ENCODE measurements around the gene GALNT10.
"Not testable (repeated sequence)": the region's sequence is repeated elsewhere in the genome, so short reads cannot be mapped to it uniquely, and the experiment has no call there.

Gene GALNT10

DNA sequence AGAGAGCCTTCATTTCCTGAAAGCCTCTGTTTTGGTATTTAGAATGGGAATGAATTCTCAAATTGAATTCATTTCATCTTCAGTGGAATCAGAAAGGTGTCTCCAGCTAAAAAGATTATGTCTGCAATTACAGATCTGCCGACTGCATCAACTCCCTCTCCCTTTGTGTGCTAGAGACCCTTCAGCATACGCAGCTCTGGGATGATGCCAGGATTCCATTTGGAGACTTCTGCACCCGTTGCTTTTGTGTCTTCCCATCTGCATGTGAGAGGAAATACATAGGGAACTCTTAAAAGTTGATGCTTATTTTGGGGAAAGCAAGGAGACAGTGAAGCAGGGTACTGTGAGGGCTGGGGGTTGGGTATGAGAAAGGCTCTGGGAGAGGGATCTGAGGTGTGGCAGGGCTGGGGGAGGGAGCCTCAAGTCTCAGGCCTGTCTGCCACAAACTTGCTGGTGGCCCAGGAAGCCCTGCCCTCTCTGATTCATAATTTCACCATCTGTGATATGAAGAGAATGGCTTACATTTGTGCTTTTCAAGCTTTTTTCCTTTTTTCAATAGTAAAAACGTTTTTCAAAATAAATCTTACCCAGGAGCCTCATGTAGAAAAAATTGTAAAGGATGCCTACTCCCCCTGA, 165.6 kb downstream of the GALNT10 start:
- DNase-seq (ENCODE audit: low spot score) = no peak

DNA sequence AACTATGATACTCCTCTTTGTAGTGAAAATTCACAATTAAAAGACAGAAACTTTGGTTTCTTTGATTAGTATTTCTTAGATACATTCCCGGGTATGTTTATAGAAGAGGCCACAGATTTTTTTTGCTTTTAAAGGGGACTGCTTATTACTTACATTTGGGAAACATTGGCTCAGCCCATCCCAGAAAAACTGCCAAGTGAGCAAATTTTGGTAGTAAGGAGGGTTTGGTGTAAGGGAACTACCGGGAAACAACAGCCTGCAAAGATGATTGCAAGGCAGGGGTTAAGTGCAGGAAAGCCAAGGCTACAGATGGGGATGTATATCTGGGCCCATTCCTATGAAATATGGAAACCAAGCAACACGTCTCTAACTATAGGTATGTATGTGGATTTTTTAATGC, 166.4 kb downstream of the GALNT10 start:
- DNase-seq (ENCODE audit: low spot score) = no peak

DNA sequence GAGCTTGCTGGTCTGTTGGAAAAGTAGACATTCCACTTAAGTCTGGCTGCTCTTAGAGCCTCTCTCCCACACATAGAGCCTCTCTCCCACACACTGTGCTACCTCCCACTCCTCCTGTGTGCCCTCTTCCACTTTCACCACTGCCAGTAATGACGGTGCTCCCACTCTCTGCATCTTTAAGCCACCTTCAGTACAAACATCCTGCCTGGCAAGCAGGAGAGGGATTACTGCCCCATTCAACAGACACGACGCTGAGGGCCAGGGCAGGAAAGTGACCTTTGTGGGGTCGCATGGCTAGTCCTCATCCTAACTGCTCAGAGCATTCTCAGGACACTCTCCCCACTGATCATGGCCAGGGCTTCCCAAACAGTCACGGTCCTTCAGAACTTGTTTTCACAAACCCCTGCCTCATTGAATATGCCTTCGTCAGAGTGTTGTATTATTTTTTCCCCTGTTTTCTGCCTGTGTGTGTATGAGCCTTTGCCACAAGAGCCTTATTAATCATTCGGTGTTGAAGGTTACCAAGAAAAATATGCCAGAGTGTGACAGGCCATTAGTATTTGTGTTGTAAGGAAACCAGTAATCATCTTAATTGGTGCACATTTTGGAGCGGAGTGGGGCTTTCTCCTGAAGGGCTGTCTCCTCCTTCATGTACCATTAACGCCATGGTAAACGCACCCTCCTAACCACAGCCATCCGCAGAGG, 168.1 kb downstream of the GALNT10 start:
- no peak for DNase-seq (ENCODE audit: low spot score)

DNA sequence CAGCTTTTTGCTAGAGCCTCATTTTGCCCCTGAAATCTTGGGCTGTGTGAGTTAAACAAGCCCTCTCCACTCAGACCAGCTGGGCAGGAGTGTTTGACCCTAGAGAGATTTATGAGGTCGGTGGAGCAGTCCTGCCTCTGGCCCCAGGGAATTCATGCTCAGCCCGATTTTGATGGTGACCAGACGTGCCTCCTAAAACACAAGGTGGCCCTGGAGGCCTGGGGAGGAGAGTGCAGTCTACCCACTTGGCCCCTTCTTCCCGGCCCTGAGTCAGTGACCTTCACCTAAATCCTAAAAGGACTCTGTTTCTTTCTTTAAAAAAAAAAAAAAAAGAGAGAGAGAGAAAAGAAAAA, 168.7 kb downstream of the GALNT10 start:
- no peak for DNase-seq (ENCODE audit: low spot score)

DNA sequence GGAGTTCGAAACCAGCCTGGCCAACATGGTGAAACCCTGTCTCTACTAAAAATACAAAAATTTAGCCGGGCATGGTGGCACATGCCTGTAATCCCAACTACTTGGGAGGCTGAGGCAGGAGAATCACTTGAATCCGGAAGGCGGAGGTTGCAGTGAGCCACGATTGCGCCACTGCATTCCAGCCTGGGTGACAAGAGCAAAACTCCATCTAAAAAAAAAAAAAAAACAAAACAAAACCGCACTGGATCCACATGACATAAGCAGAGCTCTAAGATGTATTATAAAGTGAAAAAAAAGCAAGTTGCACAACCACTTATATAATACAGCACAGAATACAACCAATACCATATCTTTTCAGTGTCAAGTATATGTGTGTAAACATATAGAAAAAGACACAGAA, 169.7 kb downstream of the GALNT10 start:
- DNase-seq (ENCODE audit: low spot score) = not testable (repeated sequence)

DNA sequence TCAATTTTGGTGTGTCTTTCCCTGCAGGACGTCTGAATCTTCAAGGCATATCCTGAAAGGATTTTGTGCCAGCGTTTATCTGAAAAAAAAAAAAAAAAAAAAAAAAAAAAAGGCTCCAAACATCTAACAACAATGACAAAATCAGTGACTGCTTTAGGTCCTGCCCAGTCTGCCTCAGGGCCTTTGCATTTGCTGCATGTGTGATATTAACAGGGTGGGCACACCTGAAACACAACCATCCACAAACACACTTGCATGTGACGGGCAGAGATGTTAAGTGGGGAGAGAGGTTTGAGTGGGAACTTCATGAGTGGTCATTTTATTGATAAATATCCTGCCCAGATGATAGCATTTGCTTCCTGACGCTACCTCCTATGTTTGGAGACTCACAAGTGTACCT, 172.9 kb downstream of the GALNT10 start:
- DNase-seq (ENCODE audit: low spot score) = no peak

DNA sequence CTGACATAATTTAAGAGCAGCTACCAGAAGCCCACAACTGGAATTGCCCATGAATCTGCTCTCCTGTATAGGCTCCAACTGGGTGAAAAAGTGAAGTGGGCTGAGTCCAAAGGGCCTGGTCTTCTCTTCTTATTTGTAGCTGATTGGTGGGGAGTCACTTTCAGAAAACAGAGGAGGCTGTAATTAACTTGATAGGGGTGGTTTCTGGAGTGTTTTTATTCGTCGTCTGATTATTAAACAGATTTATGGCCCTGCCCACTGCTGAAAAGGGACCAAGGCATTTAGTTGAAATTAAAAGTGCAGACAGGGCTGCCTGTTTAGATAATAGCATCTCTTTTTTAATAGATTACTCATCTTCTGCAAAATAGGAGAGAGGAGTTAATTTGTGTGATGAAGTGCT, 174.2 kb downstream of the GALNT10 start:
- no peak for DNase-seq (ENCODE audit: low spot score)

DNA sequence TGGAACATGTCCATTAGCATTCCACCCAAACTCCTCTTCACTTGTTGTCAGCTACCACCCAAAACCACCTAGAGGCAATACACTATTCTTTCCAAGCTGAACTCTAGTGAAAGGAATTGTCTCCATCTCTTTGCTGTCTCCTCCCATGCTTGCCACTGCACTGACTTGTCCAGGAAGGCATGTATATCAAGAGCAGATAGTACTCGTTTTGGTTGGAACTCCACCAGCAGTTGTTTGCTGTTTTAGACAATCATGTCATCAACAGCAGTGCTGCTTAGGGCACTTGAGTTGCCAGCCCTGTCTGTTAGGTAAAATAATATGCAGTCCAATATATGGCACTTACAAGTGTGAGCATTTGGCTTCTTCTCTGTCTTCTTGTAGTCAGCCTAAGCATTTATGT, 175.3 kb downstream of the GALNT10 start:
- DNase-seq (ENCODE audit: low spot score) = no peak

DNA sequence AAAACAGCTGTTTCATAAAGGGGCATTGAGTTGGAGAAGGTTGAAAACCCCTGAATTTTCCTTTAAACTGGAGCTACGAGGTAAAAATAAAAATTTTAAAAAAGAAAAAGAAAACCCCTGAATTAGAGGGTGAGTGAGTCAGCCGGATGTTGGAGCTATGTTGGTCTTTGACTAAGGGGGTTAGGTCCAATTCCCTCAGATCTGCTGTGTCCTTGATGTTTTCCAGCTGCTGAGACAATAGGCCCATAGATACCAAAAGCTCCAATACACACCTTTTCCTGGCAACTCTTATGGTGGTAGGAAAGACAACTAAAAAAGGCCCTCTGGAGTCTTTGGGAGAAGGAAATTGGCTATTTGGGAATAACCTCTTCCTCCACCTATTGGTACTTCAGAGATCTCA, 175.8 kb downstream of the GALNT10 start:
- no peak for DNase-seq (ENCODE audit: low spot score)

DNA sequence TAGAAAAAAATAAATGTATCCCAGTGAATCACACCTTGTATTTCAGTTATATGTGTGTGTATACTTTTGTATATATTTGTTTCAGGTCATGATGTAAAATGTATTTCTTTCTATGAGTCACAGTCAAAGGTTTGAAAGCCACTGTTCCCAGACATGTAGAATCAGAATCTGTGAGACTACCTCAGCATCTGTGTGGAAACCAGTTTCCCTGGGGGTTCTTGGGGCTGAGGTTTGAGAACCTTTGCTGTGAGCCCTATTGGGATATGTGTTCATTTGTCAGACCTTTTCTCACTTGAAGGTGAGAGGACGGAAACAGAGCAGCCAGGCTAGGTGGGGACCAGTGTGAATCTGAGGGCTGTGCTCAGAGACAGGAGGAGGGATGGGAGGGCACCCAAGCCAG, 176.6 kb downstream of the GALNT10 start:
- no peak for DNase-seq (ENCODE audit: low spot score)

DNA sequence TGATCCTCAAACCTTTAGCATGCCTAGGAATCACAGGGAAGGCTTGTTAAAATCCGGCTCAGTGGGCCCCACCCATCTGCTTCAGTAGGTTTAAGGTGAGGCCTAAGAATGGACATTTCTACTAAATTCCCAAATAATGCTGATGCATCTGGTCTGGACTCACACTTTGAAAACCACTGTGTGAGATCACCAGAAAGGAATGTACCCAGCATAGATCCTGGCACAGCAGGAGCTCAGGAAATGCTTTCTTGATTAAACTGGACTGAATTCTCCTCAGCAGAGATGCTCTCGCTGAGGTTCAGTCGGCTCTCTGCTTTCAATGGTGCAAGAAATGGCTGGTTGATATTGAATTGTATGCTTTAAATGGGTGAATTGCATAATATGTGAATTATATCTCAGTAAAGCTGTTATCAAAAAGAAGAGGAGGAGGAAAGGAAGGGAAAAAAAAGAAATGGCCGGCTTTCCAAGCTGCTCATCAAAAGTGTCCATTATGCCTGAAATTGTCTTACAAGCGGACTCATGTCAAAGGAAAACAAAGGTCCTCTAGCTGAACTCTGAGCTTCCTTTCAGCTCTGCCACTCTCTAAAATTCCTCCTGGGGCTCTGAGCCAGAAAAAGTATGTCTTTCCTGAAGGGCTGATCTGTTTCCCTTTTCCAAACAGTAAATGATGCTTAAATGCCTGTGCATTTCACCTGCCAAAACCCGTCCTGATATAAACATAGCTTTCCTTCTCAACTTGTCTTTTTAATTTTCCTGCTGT, 177.7 kb downstream of the GALNT10 start:
- DNase-seq (ENCODE audit: low spot score) = peak; percentile 26

DNA sequence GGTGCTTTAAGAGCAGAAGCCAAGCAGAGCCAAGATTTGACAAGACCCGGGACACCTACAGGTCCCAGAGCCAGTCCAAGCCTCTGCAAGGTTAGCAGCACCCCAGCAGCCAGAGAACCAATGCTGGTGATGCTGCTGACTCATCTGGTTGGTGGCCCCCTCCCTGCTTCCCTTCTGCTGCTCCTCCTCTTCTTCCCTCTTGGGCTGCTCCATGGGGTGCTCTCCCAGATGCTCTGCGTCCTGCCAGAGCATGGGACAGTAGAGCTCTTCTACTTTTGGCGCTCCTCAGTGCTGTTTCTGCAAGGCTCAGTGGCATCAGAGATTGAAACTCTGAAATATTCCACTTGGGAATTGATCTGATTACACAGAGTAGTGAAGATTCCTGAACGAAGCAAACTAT, 179.1 kb downstream of the GALNT10 start:
- DNase-seq (ENCODE audit: low spot score) = no peak

DNA sequence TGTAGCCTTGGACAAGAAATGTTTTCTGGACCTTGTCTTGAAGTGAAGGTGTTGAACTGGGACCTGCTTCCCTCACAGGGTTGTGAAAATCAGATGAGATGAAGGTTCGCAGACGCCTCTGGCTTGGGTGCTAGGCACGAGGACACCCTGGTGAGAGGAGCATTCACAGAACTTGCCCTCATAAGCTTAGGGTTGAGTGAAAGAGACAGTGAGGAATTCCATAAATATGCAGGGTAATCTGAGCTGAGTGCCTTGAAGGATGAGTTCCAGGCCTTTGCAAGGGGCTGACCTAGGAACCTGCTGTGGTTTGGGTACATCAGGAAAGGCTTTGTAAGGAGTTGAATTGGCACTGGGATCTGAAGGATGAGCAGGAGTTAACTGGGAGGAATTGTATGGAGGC, 179.6 kb downstream of the GALNT10 start:
- DNase-seq (ENCODE audit: low spot score) = no peak

DNA sequence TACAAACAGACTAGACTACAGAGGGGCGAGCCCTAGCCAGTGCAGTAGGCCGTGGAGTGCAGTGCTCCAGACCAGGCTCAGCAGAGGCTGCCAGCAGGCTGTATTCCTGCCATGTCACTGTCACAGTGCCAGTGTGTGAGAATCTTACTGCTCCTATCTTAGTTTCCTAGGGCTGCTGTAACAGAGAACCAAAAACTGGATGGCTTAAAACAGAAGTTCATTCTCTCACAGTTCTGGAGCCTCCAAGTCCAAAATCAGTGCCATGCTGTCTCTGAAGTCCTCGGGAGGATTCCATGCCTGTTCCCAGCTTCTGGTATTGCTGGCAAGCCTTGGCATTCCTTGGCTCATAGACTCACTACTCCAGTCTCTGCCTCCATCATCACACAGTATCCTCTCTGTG, 180.3 kb downstream of the GALNT10 start:
- DNase-seq (ENCODE audit: low spot score) = peak; percentile 29

DNA sequence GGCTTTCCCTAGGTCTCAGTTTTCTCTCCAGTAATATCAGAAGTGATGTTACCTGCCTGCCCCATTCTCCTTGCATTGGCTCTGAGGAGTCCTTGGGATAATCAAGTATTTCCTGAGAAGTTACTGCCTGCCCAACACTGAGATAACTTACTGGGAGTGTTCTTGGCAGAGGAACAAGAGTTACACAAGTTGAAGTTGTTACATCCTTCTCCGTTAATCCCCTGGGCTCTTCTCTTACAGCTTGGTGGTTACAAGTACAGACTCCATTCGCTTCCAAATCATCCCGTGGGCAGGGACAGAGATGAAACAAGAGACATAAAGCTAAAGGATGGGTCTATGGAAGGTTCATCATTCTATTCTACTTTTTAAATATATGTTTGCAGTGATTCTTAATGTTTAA, 181.2 kb downstream of the GALNT10 start:
- no peak for DNase-seq (ENCODE audit: low spot score)

DNA sequence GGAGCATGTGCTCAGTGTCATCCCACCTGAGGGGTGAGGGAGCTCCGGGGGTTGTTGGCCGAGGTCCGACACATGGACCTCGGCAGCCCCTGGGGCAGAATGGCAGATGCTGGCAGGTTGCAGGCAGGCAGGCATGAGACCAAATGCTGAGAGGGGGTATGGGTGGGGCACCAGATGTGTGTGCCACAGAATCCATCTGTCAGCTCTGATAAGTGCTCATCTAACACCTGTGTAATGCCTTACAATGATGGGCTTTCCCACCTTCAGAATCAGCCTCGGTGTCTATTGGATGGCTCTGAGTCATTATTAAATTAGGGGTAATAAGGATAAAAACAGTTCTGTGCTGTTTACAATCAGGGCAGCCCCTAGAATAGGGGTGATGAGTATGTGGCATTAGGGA, 182.1 kb downstream of the GALNT10 start:
- DNase-seq (ENCODE audit: low spot score) = no peak

DNA sequence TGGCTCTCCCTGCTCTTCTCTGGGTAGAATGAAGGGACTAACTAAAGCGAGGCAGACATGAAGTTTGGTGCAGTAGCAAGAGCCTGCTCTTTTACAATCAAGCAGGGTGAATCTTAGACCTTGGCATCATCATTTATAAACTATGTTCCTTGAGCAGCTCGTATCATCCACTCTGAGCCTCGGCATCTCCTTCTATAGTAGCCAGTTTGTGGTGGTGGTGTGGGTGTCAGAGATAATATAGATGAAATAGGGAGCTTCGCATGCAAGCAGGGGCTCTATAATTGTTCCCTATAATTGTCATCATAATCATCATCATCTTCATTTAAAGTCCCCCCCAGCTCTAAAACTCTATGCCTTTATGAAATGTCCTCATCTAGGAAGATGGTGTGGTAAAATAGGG, 182.8 kb downstream of the GALNT10 start:
- no peak for DNase-seq (ENCODE audit: low spot score)

DNA sequence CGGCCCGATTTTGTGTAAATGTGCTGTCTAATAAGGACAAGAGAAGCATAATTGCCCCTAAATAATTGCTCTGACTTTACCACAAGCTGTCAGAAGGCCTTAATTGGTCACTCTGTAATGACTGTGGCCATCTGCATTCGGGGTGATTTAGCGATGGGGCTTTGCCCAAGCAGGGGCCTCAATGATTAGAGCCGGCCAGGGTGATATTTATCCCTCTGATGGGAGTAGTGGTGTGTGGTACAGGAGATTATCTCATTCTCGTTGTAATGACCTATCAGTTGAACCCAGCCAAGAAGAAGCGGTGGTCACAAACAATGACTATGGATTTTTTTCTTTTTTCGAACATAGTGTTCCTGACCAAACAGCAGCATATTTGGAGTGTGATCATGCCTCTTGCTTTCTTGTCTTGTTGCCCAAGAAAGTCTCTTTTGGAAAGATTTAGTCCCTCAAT, 183.2 kb downstream of the GALNT10 start:
- no peak for DNase-seq (ENCODE audit: low spot score)

DNA sequence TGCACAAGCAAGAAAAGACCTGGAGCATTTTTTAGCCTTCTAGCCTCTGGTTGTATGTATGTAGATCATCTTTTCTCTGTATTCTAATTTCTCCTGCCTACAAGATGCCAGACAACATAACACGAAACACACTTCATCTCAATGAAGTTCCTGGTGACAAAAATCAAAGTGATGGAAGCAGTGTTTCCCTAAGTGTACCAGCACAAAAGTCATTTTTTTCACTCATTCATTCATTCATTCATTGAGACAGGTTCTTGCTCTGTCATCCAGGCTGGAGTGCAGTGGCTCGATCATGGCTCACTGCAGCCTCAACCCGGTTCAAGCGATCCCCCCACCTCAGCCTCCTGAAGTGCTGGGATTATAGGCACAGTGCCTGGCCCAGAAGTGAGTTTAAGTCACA, 183.7 kb downstream of the GALNT10 start:
- DNase-seq (ENCODE audit: low spot score) = no peak

DNA sequence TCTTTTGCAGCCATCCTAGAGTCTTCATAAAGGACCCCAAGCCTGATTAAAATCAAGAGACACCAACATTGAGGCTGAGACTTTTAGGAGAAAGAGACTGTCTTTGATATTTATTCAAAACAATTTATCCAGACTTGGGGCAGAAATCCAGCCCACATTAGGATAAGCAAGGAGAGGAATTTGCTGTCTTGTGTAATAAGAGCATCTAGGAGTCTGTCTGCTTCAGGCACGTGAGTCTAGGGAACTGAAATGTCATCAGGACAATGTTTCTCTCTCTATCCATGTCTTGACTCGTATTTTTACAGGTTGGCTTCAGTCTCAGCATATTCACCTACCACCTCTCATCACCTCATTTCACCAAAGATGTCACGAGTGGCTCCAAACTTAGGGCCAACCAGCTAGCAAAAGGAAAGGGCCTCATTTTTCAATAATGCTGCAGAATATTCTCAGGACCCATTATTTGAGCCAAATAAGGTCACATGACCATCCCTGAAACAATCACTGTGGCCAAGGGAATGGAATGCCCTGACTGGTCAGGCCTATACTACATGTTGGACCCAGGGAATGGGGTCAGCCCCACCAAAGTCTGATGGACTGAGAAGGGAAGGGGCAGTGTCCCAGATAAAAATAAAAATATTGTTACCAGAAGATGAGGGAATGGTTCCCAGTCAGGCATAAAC, 184.9 kb downstream of the GALNT10 start:
- no peak for DNase-seq (ENCODE audit: low spot score)

DNA sequence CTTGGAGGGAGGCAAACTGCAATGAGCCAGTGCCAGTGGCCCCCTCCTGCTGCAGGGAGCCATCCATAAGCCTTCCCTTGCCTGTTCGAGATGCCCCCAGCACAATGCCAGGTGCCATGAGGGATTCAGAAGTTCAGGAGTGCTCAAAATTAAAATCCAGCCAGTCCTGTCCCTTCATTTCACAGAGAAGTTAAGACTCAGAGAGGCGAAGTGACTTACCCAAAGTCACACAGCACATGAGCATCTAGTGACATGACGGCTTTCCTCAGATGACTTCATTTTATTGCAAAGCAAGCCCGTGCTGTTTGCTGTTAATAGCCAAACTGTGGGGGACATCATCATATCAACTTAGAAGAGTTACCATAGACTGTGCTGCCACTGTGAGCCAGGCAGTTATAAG, 185.9 kb downstream of the GALNT10 start:
- no peak for DNase-seq (ENCODE audit: low spot score)

DNA sequence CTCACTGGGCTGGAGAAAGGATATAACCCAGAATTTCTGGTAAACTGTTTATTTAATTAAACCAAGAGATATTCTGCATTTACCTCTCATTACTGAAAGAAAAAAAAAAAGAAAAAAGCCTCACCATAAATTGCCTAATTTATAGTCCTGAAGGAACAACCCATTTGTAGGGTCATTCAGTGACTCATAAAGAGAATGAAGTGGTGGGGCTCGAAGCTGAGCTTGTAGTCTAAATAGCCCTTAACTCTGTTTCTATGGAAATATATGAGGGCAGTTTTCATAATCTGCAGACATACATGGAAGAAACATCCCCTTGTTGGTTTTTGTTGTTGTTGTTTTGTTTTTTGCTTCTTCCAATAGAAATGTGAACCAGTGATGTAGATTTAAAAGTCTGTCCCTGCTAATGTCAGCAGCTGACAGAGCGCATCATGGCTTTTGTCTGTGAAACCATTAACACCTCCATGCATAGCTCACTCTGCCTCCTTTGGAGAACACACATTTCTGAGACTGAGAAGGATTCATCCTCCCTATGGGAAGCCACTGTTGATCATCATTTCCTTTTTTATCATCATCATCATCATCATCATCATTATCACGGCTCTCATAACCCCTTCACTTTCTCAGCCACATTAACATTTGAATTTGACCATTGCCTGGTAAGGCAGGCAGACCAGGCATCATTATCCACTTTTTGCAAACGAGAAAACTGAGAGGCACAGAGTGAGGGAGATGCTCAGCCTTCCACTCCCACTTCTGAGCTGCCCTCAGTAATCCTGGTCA, 187.4 kb downstream of the GALNT10 start:
- DNase-seq (ENCODE audit: low spot score) = no peak
